WTC11 (cell line): ENCODE data around the gene NFATC2. TPM values are rescaled to one million over a fixed set of nuclear protein-coding genes. Genes with fewer than 3 reads are reported as not detected.

ENCODE experiments used
- ATAC-seq: fragments of 200-7000 bp; cut with Tn5 transposase; 2 replicates; pipeline ENCODE4 v1.10.0; 2021; ENCODE audit warnings: mild to moderate bottlenecking, moderate library complexity
- CTCF ChIA-PET: fragments of 300-600 bp; sonication (Branson Sonifier 250); formaldehyde crosslinking; loops from one replicate; lab custom pipeline; 2021; ENCODE audit warnings: antibody characterized with exemption; lab: Charles Lee
- POLR2A ChIA-PET: fragments of 350-600 bp; sonication (Branson Sonifier 250); formaldehyde crosslinking; loops from one replicate; lab custom pipeline; 2021; ENCODE audit warnings: antibody characterized with exemption; lab: Charles Lee
- DNase-seq: peaks from one replicate; pipeline ENCODE4 v3.0.0; 2021; ENCODE audit warnings: low spot score
- H3K27ac Mint-ChIP-seq: 2 replicates; pipeline ENCODE4 v1.8.0; 2021; ENCODE audit warnings: mixed read lengths
- H3K27me3 Mint-ChIP-seq: 2 replicates; pipeline ENCODE4 v1.8.0; 2021; ENCODE audit warnings: low read depth, mild to moderate bottlenecking, moderate library complexity, mixed read lengths
- H3K36me3 Mint-ChIP-seq: 2 replicates; pipeline ENCODE4 v1.8.0; 2021; ENCODE audit warnings: mixed read lengths
- H3K4me1 Mint-ChIP-seq: 2 replicates; pipeline ENCODE4 v1.8.0; 2022; ENCODE audit warnings: mixed read lengths
- H3K4me3 Mint-ChIP-seq: 2 replicates; pipeline ENCODE4 v1.8.0; 2021; ENCODE audit warnings: mild to moderate bottlenecking, moderate library complexity, mixed read lengths
- H3K9me3 Mint-ChIP-seq: 2 replicates; pipeline ENCODE4 v1.8.0; 2021; ENCODE audit warnings: mixed read lengths
- ATF1 ChIP-seq: sonication (generic); formaldehyde crosslinking; IDR thresholded peaks from 2 replicates; pipeline ENCODE4 v1.8.1; 2023; ENCODE audit warnings: mild to moderate bottlenecking, moderate library complexity, missing genetic modification reagents
- FOXP1 ChIP-seq: sonication (generic); formaldehyde crosslinking; IDR thresholded peaks from 2 replicates; pipeline ENCODE4 v1.8.0; 2022; ENCODE audit warnings: missing genetic modification reagents, mild to moderate bottlenecking, moderate library complexity, borderline replicate concordance
- GABPB1 ChIP-seq: sonication (generic); formaldehyde crosslinking; IDR thresholded peaks from 2 replicates; pipeline ENCODE4 v1.8.1; 2023; ENCODE audit warnings: mild to moderate bottlenecking, missing genetic modification reagents
- GTF2I ChIP-seq: fragments of 250-450 bp; sonication (Bioruptor Pico); conservative IDR thresholded peaks from 2 replicates; pipeline ENCODE4 v1.4.0; 2021; ENCODE audit warnings: mild to moderate bottlenecking
- NR2C2 ChIP-seq: sonication (generic); formaldehyde crosslinking; IDR thresholded peaks from 2 replicates; pipeline ENCODE4 v1.8.0; 2022; ENCODE audit warnings: mild to moderate bottlenecking, missing genetic modification reagents
- NR3C1 ChIP-seq: sonication (generic); formaldehyde crosslinking; conservative IDR thresholded peaks from 2 replicates; pipeline ENCODE4 v1.8.1; 2023; ENCODE audit warnings: low read depth, mild to moderate bottlenecking, missing genetic modification reagents
- RORB ChIP-seq: fragments of 250-450 bp; sonication (Bioruptor Pico); IDR thresholded peaks from 2 replicates; pipeline ENCODE4 v1.9.0; 2021; ENCODE audit warnings: mild to moderate bottlenecking
- SOX15 ChIP-seq: fragments of 250-450 bp; sonication (Bioruptor Pico); IDR thresholded peaks from 2 replicates; pipeline ENCODE4 v1.9.0; 2021; ENCODE audit warnings: mild to moderate bottlenecking
- SP1 ChIP-seq: sonication (generic); formaldehyde crosslinking; conservative IDR thresholded peaks from 2 replicates; pipeline ENCODE4 v1.8.1; 2022; ENCODE audit warnings: missing genetic modification reagents
- total RNA-seq: library from RNA; stranded (reverse); gene quantifications from 3 replicates; pipeline ENCODE4 v1.2.3, GENCODE V29; 2021
- TF ChIP-seq, protein P1 (sequence below): fragments of 250-450 bp; sonication (Bioruptor Pico); IDR thresholded peaks from 2 replicates; pipeline ENCODE4 v1.9.0; 2021; ENCODE audit warnings: mild to moderate bottlenecking
- TF ChIP-seq, protein P2 (sequence below): fragments of 200-600 bp; IDR thresholded peaks from 2 replicates; pipeline ENCODE4 v1.8.0; 2022; ENCODE audit warnings: antibody characterized with exemption
- TF ChIP-seq, protein P3 (sequence below): sonication (generic); formaldehyde crosslinking; IDR thresholded peaks from 2 replicates; pipeline ENCODE4 v1.8.1; 2022; ENCODE audit warnings: mild to moderate bottlenecking, missing genetic modification reagents, moderate library complexity, borderline replicate concordance
- TF ChIP-seq, protein P4 (sequence below): fragments of 250-450 bp; sonication (Bioruptor Pico); conservative IDR thresholded peaks from 2 replicates; pipeline ENCODE4 v1.9.0; 2021; ENCODE audit warnings: mild to moderate bottlenecking
- TF ChIP-seq, protein P5 (sequence below): sonication (generic); formaldehyde crosslinking; IDR thresholded peaks from 2 replicates; pipeline ENCODE4 v1.8.1; 2023; ENCODE audit warnings: mild to moderate bottlenecking, moderate library complexity, missing genetic modification reagents
- TF ChIP-seq, protein P6 (sequence below): sonication (generic); formaldehyde crosslinking; conservative IDR thresholded peaks from 2 replicates; pipeline ENCODE4 v1.8.1; 2023; ENCODE audit warnings: mild to moderate bottlenecking, low read depth, missing genetic modification reagents, moderate library complexity
- TF ChIP-seq, protein P7 (sequence below): sonication (generic); formaldehyde crosslinking; IDR thresholded peaks from 2 replicates; pipeline ENCODE4 v1.8.0; 2023; ENCODE audit warnings: missing genetic modification reagents
- TF ChIP-seq, protein P8 (sequence below): sonication (generic); formaldehyde crosslinking; IDR thresholded peaks from 2 replicates; pipeline ENCODE4 v1.8.1; 2022; ENCODE audit warnings: low read depth, mild to moderate bottlenecking, moderate library complexity, missing genetic modification reagents, borderline replicate concordance

Gene NFATC2
- total RNA-seq, 1 experiment from 2014 or later, result 1.7 TPM

DNA sequence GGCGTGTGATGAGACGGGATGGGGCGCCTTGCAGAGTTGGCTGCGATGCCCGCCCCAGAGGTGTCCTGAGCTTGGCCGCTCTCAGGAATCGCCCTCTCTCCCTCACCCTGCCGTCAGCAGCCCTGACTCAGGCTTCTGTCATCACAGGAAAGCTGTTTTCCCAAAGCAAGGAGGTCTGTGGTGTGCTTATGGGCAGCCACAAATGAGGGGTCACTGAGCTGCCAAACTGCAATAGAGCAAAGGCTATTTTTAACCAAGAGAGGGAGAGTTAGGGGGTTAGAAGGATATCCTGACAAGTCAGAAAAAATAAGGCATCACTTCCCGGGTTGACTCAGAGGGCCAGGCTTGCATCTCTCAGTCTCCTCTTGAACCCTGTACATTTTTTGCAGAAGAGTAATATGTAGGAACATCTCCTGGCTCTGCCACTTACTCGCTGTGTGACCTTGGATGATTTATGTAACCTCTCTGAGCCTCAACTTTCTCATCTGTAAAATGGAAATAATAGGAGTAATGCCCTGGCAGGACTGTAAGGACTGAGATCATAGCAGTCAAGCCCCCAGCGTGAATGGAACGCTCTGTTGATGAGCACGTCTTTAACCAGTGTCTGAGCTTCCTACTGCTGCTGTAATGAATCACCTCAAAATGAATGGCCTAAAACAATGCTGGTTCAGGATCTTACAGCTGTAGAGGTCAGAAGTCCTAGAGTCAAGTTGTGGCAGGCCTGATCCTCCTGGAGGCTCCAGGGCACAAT is 181.9 kb downstream of the NFATC2 start (continued):
- TF ChIP-seq ATF1 (CRISPR knock-in tag) (no peak), GABPB1 (CRISPR knock-in tag) (no peak), NR2C2 (CRISPR knock-in tag) (no peak), NR3C1 (CRISPR knock-in tag) (no peak), FOXP1 (CRISPR knock-in tag) (no peak), SOX15 (CRISPR knock-in tag) (no peak), SP1 (CRISPR knock-in tag) (no peak)
- TF ChIP-seq, protein P1, sequence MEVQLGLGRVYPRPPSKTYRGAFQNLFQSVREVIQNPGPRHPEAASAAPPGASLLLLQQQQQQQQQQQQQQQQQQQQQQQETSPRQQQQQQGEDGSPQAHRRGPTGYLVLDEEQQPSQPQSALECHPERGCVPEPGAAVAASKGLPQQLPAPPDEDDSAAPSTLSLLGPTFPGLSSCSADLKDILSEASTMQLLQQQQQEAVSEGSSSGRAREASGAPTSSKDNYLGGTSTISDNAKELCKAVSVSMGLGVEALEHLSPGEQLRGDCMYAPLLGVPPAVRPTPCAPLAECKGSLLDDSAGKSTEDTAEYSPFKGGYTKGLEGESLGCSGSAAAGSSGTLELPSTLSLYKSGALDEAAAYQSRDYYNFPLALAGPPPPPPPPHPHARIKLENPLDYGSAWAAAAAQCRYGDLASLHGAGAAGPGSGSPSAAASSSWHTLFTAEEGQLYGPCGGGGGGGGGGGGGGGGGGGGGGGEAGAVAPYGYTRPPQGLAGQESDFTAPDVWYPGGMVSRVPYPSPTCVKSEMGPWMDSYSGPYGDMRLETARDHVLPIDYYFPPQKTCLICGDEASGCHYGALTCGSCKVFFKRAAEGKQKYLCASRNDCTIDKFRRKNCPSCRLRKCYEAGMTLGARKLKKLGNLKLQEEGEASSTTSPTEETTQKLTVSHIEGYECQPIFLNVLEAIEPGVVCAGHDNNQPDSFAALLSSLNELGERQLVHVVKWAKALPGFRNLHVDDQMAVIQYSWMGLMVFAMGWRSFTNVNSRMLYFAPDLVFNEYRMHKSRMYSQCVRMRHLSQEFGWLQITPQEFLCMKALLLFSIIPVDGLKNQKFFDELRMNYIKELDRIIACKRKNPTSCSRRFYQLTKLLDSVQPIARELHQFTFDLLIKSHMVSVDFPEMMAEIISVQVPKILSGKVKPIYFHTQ (CRISPR knock-in tag), result no peak
- TF ChIP-seq, protein P2, sequence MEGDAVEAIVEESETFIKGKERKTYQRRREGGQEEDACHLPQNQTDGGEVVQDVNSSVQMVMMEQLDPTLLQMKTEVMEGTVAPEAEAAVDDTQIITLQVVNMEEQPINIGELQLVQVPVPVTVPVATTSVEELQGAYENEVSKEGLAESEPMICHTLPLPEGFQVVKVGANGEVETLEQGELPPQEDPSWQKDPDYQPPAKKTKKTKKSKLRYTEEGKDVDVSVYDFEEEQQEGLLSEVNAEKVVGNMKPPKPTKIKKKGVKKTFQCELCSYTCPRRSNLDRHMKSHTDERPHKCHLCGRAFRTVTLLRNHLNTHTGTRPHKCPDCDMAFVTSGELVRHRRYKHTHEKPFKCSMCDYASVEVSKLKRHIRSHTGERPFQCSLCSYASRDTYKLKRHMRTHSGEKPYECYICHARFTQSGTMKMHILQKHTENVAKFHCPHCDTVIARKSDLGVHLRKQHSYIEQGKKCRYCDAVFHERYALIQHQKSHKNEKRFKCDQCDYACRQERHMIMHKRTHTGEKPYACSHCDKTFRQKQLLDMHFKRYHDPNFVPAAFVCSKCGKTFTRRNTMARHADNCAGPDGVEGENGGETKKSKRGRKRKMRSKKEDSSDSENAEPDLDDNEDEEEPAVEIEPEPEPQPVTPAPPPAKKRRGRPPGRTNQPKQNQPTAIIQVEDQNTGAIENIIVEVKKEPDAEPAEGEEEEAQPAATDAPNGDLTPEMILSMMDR, result no peak
- TF ChIP-seq, protein P3, sequence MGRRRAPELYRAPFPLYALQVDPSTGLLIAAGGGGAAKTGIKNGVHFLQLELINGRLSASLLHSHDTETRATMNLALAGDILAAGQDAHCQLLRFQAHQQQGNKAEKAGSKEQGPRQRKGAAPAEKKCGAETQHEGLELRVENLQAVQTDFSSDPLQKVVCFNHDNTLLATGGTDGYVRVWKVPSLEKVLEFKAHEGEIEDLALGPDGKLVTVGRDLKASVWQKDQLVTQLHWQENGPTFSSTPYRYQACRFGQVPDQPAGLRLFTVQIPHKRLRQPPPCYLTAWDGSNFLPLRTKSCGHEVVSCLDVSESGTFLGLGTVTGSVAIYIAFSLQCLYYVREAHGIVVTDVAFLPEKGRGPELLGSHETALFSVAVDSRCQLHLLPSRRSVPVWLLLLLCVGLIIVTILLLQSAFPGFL (CRISPR knock-in tag), result no peak
- TF ChIP-seq, all 79 proteins: peak for 0

DNA sequence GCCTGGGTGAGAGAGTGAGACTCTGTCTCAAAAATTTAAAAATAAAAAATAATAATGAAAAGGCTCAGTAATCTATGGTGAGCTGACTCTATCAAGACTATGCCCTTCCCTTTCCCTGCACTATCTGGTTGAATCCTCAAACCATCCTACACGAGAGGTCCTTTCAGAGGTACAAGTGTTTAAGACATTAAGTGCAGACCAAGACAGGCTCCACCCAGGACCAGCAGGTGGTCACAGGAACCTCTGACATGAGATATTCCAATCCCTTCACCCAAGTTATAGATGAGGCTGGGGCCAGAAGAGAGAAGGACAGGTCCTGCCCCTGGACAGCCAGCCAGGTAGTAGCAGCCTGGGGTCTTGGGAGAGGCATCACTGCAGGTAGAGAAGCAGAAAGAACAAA is 182.6 kb downstream of the NFATC2 start:
- no peak for ATAC-seq
- CTCF ChIA-PET, result interaction anchor here (1.2 to 2.6 kb wide), 2 partner anchors 42 to 372 kb away, joined by 3 to 11 read pairs; no protein-coding TSS in a partner anchor

DNA sequence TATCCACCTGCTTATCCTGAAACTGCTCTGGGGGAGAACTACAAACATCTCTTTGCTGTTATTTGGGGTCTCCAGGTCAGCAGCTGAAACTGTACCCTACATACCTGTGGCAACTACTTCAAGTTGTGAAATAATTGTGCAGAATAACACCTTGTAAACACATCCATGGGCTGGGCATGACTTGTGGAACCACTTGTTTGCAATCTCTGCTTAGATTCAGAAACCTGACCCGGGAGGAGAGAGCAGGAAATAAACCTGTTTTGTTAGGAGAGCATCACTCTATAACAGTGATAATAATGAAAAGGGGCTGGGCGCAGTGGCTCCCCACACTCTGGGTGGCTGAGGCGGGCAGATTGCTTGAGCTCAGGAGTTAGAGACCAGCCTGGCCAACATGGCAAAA is 183.1 kb downstream of the NFATC2 start:
- Mint-ChIP-seq H3K36me3 (peaks cover 8% of the 10 kb centered on the region), H3K9me3 (peaks cover 20% of the 10 kb centered on the region), H3K27ac (no peak overlapping the region), H3K4me3 (no peak overlapping the region), H3K27me3 (peaks cover 6% of the 10 kb centered on the region), H3K4me1 (no peaks in the 10 kb centered on the region)
- ChIA-PET POLR2A (no interaction called here), CTCF (interaction anchor here (1.2 to 2.6 kb wide), 2 partner anchors 41 to 372 kb away, joined by 3 to 11 read pairs; no protein-coding TSS in a partner anchor)
- no peak for ATAC-seq
- DNase-seq, result no peak
- TF ChIP-seq NR3C1 (CRISPR knock-in tag), result no peak
- TF ChIP-seq RORB (CRISPR knock-in tag), result no peak
- TF ChIP-seq GTF2I (CRISPR knock-in tag), result no peak
- TF ChIP-seq, protein P4, sequence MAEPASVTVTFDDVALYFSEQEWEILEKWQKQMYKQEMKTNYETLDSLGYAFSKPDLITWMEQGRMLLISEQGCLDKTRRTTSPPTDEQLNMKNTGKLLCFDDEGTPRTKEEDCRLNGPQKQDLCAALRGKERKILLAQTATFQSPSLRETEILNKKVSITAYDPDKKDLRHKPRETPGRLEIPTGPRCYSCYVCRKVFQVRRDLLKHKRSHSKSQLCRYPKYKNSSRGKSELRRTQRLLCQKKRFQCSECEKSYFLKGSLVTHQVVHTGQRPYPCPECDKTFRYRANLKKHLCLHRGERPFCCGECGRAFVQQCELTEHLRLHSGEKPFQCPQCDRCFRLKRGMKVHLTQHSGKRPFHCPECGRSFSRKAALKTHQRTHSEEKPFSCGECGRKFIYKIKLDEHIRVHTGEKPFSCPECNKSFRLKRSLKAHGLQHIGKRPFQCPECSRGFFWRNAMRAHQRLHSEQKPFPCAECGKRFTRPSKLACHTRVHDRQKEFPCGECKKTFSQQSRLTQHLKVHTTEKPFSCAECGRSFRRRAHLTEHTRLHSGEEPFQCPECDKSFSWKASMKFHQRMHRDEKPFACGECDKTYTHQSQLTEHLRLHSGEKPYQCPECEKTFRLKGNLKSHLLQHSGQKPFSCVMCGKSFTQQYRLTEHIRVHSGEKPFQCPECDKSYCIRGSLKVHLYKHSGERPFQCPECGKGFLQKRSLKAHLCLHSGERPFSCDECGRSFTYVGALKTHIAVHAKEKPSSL (CRISPR knock-in tag), result no peak
- TF ChIP-seq, protein P5, sequence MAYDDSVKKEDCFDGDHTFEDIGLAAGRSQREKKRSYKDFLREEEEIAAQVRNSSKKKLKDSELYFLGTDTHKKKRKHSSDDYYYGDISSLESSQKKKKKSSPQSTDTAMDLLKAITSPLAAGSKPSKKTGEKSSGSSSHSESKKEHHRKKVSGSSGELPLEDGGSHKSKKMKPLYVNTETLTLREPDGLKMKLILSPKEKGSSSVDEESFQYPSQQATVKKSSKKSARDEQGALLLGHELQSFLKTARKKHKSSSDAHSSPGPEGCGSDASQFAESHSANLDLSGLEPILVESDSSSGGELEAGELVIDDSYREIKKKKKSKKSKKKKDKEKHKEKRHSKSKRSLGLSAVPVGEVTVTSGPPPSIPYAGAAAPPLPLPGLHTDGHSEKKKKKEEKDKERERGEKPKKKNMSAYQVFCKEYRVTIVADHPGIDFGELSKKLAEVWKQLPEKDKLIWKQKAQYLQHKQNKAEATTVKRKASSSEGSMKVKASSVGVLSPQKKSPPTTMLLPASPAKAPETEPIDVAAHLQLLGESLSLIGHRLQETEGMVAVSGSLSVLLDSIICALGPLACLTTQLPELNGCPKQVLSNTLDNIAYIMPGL (CRISPR knock-in tag), result no peak
- TF ChIP-seq, protein P6, sequence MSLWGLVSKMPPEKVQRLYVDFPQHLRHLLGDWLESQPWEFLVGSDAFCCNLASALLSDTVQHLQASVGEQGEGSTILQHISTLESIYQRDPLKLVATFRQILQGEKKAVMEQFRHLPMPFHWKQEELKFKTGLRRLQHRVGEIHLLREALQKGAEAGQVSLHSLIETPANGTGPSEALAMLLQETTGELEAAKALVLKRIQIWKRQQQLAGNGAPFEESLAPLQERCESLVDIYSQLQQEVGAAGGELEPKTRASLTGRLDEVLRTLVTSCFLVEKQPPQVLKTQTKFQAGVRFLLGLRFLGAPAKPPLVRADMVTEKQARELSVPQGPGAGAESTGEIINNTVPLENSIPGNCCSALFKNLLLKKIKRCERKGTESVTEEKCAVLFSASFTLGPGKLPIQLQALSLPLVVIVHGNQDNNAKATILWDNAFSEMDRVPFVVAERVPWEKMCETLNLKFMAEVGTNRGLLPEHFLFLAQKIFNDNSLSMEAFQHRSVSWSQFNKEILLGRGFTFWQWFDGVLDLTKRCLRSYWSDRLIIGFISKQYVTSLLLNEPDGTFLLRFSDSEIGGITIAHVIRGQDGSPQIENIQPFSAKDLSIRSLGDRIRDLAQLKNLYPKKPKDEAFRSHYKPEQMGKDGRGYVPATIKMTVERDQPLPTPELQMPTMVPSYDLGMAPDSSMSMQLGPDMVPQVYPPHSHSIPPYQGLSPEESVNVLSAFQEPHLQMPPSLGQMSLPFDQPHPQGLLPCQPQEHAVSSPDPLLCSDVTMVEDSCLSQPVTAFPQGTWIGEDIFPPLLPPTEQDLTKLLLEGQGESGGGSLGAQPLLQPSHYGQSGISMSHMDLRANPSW, result no peak
- TF ChIP-seq, protein P7, sequence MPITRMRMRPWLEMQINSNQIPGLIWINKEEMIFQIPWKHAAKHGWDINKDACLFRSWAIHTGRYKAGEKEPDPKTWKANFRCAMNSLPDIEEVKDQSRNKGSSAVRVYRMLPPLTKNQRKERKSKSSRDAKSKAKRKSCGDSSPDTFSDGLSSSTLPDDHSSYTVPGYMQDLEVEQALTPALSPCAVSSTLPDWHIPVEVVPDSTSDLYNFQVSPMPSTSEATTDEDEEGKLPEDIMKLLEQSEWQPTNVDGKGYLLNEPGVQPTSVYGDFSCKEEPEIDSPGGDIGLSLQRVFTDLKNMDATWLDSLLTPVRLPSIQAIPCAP (CRISPR knock-in tag), result no peak

More for the DNA sequence above, 182.6 kb downstream of the NFATC2 start:
- peaks cover 22% of the 10 kb centered on the region for H3K9me3 Mint-ChIP-seq
- POLR2A ChIA-PET, result no interaction called here
- H3K27me3 Mint-ChIP-seq, result peaks cover 6% of the 10 kb centered on the region
- no peak overlapping the region for H3K27ac Mint-ChIP-seq
- H3K4me3 Mint-ChIP-seq, result no peak overlapping the region
- no peaks in the 10 kb centered on the region for H3K4me1 Mint-ChIP-seq
- no peak for DNase-seq
- H3K36me3 Mint-ChIP-seq, result peaks cover 8% of the 10 kb centered on the region
- TF ChIP-seq, protein P8, sequence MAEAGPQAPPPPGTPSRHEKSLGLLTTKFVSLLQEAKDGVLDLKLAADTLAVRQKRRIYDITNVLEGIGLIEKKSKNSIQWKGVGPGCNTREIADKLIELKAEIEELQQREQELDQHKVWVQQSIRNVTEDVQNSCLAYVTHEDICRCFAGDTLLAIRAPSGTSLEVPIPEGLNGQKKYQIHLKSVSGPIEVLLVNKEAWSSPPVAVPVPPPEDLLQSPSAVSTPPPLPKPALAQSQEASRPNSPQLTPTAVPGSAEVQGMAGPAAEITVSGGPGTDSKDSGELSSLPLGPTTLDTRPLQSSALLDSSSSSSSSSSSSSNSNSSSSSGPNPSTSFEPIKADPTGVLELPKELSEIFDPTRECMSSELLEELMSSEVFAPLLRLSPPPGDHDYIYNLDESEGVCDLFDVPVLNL (CRISPR knock-in tag), result no peak
